GM23338 (cell line): Measurements from ENCODE around the gene KRT78.

ENCODE experiments used
- CREB1 ChIP-seq: fragments of 250-450 bp; sonication (Bioruptor Pico); IDR thresholded peaks from 2 replicates; pipeline ENCODE4 v1.5.0; 2020; ENCODE audit warnings: low read depth, mild to moderate bottlenecking, moderate library complexity
- CTCF ChIP-seq, 2 experiments: fragments of 200-600 bp in 1 of 2; sonication (generic) in 1 of 2; conservative IDR thresholded peaks; 2 replicates each; pipeline versions ENCODE4 v1.5.1 to v1.6.1; 2016 to 2017; ENCODE audit warnings: antibody characterized with exemption in 2 of 2, low read depth in 2 of 2, mild to moderate bottlenecking in 2 of 2, moderate library complexity in 1 of 2
- ETS1 ChIP-seq: IDR thresholded peaks from 2 replicates; pipeline ENCODE4 v1.6.1; 2016; ENCODE audit warnings: antibody characterized with exemption
- EZH2 ChIP-seq: fragments of 200-600 bp; sonication (generic); IDR thresholded peaks from one replicate; pipeline ENCODE4 v1.8.0; 2017; ENCODE audit warnings: antibody characterized with exemption, mild to moderate bottlenecking, low read depth; ENCODE audit not compliant: unreplicated experiment
- EZH2phosphoT487 ChIP-seq: fragments of 200-600 bp; sonication (generic); IDR thresholded peaks from one replicate; pipeline ENCODE4 v1.8.1; 2018; ENCODE audit warnings: antibody characterized with exemption; ENCODE audit not compliant: unreplicated experiment
- JUNB ChIP-seq: IDR thresholded peaks from one replicate; pipeline ENCODE4 v1.6.1; 2016; ENCODE audit warnings: antibody characterized with exemption; ENCODE audit not compliant: unreplicated experiment
- NANOG ChIP-seq: IDR thresholded peaks from 2 replicates; pipeline ENCODE4 v1.6.1; 2016; ENCODE audit warnings: antibody characterized with exemption, borderline replicate concordance
- POLR2AphosphoS5 ChIP-seq: IDR thresholded peaks from 2 replicates; pipeline ENCODE4 v1.6.1; 2016; ENCODE audit warnings: antibody characterized with exemption, low read depth
- STAT1 ChIP-seq: IDR thresholded peaks from one replicate; pipeline ENCODE4 v1.6.1; 2016; ENCODE audit warnings: antibody characterized with exemption; ENCODE audit not compliant: unreplicated experiment
- ZNF114 ChIP-seq: fragments of 250-450 bp; sonication (Bioruptor Pico); IDR thresholded peaks from 2 replicates; pipeline ENCODE4 v1.5.0; 2020; ENCODE audit warnings: mild to moderate bottlenecking, moderate library complexity
- ZNF331 ChIP-seq: fragments of 250-450 bp; sonication (Bioruptor Pico); IDR thresholded peaks from 2 replicates; pipeline ENCODE4 v1.5.0; 2020; ENCODE audit warnings: low read depth, mild to moderate bottlenecking, moderate library complexity
- TF ChIP-seq, protein P1 (sequence below): IDR thresholded peaks from one replicate; pipeline ENCODE4 v1.6.1; 2018; ENCODE audit warnings: antibody characterized with exemption; ENCODE audit not compliant: unreplicated experiment
- TF ChIP-seq, protein P2 (sequence below): fragments of 250-450 bp; sonication (Bioruptor Pico); IDR thresholded peaks from 2 replicates; pipeline ENCODE4 v1.5.0; 2020; ENCODE audit warnings: mild to moderate bottlenecking, moderate library complexity

DNA sequence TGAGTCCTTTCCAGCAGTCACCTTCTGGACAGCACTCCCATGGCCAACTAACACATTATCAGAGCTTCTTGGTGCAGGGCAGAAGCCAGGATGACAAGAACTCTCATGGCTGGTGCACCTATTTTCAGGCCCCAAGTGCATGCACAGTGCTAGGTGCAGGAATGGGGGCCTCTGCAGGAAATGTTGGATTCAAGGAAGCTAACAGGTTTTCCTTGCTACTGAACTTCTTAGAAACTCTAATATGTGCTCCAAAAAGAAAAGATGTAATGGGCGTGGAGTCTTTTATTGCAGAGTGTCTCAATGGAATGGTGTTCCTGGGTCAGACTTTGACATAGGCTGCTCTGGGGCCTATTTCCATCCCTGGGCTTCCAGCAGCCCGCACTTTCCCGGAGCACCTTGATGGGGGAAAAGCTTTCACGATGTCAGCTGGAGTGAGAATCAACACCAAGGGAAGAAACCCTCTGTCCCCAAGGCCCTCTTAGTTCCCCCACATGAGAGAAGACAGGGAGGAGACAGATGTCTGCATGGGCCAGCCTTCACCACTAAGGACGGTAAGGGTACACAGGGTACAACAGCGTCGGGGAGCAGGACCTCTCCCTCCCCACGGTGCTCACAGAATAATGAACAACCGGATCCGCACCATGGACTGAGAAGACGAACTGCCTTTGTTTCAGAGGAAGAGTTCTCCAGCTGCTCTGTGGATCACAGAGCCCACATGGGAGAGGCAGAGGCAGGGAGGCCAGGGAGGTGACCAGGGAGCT, 59.7 kb downstream of the KRT78 start:
- TF ChIP-seq POLR2AphosphoS5 (no peak), CTCF (conservative IDR thresholded peaks at IDR 0.05; ENCODE audit: low read depth in 2 of 2) (no peak), EZH2 (no peak), ZNF331 (CRISPR knock-in tag) (no peak), ZNF114 (CRISPR knock-in tag) (no peak), CREB1 (no peak), STAT1 (no peak), EZH2phosphoT487 (no peak), JUNB (no peak), ETS1 (no peak), NANOG (no peak)
- TF ChIP-seq, protein P1, sequence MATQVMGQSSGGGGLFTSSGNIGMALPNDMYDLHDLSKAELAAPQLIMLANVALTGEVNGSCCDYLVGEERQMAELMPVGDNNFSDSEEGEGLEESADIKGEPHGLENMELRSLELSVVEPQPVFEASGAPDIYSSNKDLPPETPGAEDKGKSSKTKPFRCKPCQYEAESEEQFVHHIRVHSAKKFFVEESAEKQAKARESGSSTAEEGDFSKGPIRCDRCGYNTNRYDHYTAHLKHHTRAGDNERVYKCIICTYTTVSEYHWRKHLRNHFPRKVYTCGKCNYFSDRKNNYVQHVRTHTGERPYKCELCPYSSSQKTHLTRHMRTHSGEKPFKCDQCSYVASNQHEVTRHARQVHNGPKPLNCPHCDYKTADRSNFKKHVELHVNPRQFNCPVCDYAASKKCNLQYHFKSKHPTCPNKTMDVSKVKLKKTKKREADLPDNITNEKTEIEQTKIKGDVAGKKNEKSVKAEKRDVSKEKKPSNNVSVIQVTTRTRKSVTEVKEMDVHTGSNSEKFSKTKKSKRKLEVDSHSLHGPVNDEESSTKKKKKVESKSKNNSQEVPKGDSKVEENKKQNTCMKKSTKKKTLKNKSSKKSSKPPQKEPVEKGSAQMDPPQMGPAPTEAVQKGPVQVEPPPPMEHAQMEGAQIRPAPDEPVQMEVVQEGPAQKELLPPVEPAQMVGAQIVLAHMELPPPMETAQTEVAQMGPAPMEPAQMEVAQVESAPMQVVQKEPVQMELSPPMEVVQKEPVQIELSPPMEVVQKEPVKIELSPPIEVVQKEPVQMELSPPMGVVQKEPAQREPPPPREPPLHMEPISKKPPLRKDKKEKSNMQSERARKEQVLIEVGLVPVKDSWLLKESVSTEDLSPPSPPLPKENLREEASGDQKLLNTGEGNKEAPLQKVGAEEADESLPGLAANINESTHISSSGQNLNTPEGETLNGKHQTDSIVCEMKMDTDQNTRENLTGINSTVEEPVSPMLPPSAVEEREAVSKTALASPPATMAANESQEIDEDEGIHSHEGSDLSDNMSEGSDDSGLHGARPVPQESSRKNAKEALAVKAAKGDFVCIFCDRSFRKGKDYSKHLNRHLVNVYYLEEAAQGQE, result no peak
- TF ChIP-seq, protein P2, sequence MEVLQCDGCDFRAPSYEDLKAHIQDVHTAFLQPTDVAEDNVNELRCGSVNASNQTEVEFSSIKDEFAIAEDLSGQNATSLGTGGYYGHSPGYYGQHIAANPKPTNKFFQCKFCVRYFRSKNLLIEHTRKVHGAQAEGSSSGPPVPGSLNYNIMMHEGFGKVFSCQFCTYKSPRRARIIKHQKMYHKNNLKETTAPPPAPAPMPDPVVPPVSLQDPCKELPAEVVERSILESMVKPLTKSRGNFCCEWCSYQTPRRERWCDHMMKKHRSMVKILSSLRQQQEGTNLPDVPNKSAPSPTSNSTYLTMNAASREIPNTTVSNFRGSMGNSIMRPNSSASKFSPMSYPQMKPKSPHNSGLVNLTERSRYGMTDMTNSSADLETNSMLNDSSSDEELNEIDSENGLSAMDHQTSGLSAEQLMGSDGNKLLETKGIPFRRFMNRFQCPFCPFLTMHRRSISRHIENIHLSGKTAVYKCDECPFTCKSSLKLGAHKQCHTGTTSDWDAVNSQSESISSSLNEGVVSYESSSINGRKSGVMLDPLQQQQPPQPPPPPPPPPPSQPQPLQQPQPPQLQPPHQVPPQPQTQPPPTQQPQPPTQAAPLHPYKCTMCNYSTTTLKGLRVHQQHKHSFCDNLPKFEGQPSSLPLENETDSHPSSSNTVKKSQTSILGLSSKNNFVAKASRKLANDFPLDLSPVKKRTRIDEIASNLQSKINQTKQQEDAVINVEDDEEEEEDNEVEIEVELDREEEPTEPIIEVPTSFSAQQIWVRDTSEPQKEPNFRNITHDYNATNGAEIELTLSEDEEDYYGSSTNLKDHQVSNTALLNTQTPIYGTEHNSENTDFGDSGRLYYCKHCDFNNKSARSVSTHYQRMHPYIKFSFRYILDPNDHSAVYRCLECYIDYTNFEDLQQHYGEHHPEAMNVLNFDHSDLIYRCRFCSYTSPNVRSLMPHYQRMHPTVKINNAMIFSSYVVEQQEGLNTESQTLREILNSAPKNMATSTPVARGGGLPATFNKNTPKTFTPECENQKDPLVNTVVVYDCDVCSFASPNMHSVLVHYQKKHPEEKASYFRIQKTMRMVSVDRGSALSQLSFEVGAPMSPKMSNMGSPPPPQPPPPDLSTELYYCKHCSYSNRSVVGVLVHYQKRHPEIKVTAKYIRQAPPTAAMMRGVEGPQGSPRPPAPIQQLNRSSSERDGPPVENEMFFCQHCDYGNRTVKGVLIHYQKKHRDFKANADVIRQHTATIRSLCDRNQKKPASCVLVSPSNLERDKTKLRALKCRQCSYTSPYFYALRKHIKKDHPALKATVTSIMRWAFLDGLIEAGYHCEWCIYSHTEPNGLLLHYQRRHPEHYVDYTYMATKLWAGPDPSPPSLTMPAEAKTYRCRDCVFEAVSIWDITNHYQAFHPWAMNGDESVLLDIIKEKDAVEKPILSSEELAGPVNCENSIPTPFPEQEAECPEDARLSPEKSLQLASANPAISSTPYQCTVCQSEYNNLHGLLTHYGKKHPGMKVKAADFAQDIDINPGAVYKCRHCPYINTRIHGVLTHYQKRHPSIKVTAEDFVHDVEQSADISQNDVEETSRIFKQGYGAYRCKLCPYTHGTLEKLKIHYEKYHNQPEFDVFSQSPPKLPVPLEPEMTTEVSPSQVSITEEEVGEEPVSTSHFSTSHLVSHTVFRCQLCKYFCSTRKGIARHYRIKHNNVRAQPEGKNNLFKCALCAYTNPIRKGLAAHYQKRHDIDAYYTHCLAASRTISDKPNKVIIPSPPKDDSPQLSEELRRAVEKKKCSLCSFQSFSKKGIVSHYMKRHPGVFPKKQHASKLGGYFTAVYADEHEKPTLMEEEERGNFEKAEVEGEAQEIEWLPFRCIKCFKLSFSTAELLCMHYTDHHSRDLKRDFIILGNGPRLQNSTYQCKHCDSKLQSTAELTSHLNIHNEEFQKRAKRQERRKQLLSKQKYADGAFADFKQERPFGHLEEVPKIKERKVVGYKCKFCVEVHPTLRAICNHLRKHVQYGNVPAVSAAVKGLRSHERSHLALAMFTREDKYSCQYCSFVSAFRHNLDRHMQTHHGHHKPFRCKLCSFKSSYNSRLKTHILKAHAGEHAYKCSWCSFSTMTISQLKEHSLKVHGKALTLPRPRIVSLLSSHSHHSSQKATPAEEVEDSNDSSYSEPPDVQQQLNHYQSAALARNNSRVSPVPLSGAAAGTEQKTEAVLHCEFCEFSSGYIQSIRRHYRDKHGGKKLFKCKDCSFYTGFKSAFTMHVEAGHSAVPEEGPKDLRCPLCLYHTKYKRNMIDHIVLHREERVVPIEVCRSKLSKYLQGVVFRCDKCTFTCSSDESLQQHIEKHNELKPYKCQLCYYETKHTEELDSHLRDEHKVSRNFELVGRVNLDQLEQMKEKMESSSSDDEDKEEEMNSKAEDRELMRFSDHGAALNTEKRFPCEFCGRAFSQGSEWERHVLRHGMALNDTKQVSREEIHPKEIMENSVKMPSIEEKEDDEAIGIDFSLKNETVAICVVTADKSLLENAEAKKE (CRISPR knock-in tag), result no peak
